H1 (cell line): Measurements from ENCODE around the gene SERPINB11. TPM values are rescaled to one million over a fixed set of nuclear protein-coding genes. Genes with fewer than 3 reads are reported as not detected.

ENCODE experiments used
- CTCF ChIA-PET: fragments of 300-600 bp; sonication (Branson Sonifier 250); formaldehyde crosslinking; loops from one replicate; lab custom pipeline; 2021; ENCODE audit not compliant: partially characterized antibody; lab: Charles Lee
- POLR2A ChIA-PET: fragments of 300-600 bp; sonication (Branson Sonifier 250); formaldehyde crosslinking; loops from one replicate; lab custom pipeline; 2021; ENCODE audit warnings: inconsistent platforms; ENCODE audit not compliant: partially characterized antibody; lab: Charles Lee
- DNase-seq, 2 experiments: peaks; one replicate each; pipeline versions ENCODE4 v3.0.0 to v3.0.0-alpha.2; 2010 to 2022; ENCODE audit warnings: low spot score in 2 of 2, low read depth in 1 of 2, mixed read lengths in 1 of 2
- FAIRE-seq: peaks from 2 replicates; lab custom pipeline; 2011; peaks lifted over from hg19 to GRCh38; lab: Jason Lieb, UNC
- H2AFZ ChIP-seq: 2 replicates; pipeline ENCODE4 v1.8.1; 2012; ENCODE audit warnings: low read length, inconsistent platforms
- H2AK5ac ChIP-seq: 2 replicates; pipeline ENCODE4 v1.6.1; 2013; ENCODE audit warnings: low read depth, low read length
- H2BK120ac ChIP-seq: replicated peaks from 2 replicates; pipeline ENCODE3; 2013; ENCODE audit warnings: low read depth, low read length, inconsistent platforms
- H2BK12ac ChIP-seq: 2 replicates; pipeline ENCODE4 v1.6.1; 2013; ENCODE audit warnings: low read depth, low read length
- H2BK15ac ChIP-seq: 2 replicates; pipeline ENCODE4 v1.6.1; 2013; ENCODE audit warnings: low read length
- H2BK20ac ChIP-seq: 2 replicates; pipeline ENCODE4 v1.6.1; 2013; ENCODE audit warnings: low read length
- H2BK5ac ChIP-seq: 2 replicates; pipeline ENCODE4 v1.6.1; 2013; ENCODE audit warnings: low read depth, low read length
- H3K14ac ChIP-seq: 2 replicates; pipeline ENCODE4 v1.6.1; 2013; ENCODE audit warnings: inconsistent platforms; ENCODE audit not compliant: insufficient read length
- H3K18ac ChIP-seq: 2 replicates; pipeline ENCODE4 v1.6.1; 2013; ENCODE audit warnings: low read length; ENCODE audit errors: extremely low read depth
- H3K23ac ChIP-seq: 2 replicates; pipeline ENCODE4 v1.6.1; 2013; ENCODE audit warnings: inconsistent platforms; ENCODE audit not compliant: insufficient read length
- H3K23me2 ChIP-seq: 2 replicates; pipeline ENCODE4 v1.6.1; 2013; ENCODE audit warnings: low read depth, low read length
- H3K27ac ChIP-seq: 2 replicates; pipeline ENCODE4 v1.6.1; 2011; ENCODE audit warnings: low read depth, low read length, inconsistent platforms
- H3K27me3 ChIP-seq, 4 experiments: replicated peaks in 1 of 4; 1 replicate in 1 of 4; 2 replicates in 3 of 4; pipeline versions ENCODE4 v1.6.1 to v1.8.1; 2011 to 2013; ENCODE audit warnings: low read length in 3 of 4, mild to moderate bottlenecking in 3 of 4, inconsistent platforms in 2 of 4, mixed read lengths in 2 of 4, moderate library complexity in 1 of 4; ENCODE audit not compliant: control insufficient read depth in 3 of 4, insufficient read depth in 3 of 4; ENCODE audit errors: extremely low read depth in 1 of 4
- H3K36me3 ChIP-seq, 4 experiments: 2 replicates each; pipeline versions ENCODE4 v1.6.1 to v1.8.1; 2011 to 2013; ENCODE audit warnings: mild to moderate bottlenecking in 4 of 4, low read length in 3 of 4, moderate library complexity in 2 of 4, control low read depth in 1 of 4, inconsistent platforms in 1 of 4; ENCODE audit not compliant: insufficient read depth in 4 of 4, control insufficient read depth in 2 of 4
- H3K4ac ChIP-seq: replicated peaks from 2 replicates; pipeline ENCODE3; 2013; ENCODE audit warnings: low read length, low read depth, mixed read lengths, inconsistent platforms; ENCODE audit not compliant: insufficient read length
- H3K4me1 ChIP-seq, 4 experiments: replicated peaks in 1 of 4; 1 replicate in 1 of 4; 2 replicates in 3 of 4; pipeline versions ENCODE4 v1.6.1 to v1.8.1; 2011 to 2013; ENCODE audit warnings: low read length in 3 of 4, inconsistent platforms in 2 of 4, mixed read lengths in 1 of 4; ENCODE audit not compliant: insufficient read depth in 4 of 4, control insufficient read depth in 3 of 4
- H3K4me2 ChIP-seq, 2 experiments: 2 replicates each; pipeline versions ENCODE4 v1.6.1 to v1.8.1; 2011 to 2013; ENCODE audit warnings: low read depth in 2 of 2, low read length in 2 of 2, control low read depth in 1 of 2, inconsistent platforms in 1 of 2, mild to moderate bottlenecking in 1 of 2; ENCODE audit not compliant: insufficient read depth in 1 of 2
- H3K4me3 ChIP-seq, 4 experiments: fragments of 200-600, 300-600 bp in 1 of 4; sonication (generic), shearing (Covaris generic), sonication (Bioruptor Twin) in 1 of 4; 2 replicates each; pipeline versions ENCODE4 v1.5.1 to v1.8.1; 2011 to 2016; ENCODE audit warnings: low read length in 4 of 4, low read depth in 3 of 4, control low read depth in 2 of 4, inconsistent platforms in 2 of 4, mild to moderate bottlenecking in 2 of 4, mixed read lengths in 1 of 4, moderate library complexity in 1 of 4; ENCODE audit not compliant: insufficient read depth in 2 of 4; ENCODE audit errors: extremely low read depth in 1 of 4
- H3K56ac ChIP-seq: replicated peaks from 2 replicates; pipeline ENCODE3; 2013; ENCODE audit warnings: low read depth, mild to moderate bottlenecking, mixed read lengths, low read length, inconsistent platforms; ENCODE audit not compliant: insufficient read length
- H3K79me1 ChIP-seq: 2 replicates; pipeline ENCODE4 v1.6.1; 2013; ENCODE audit warnings: low read depth, low read length, control low read depth
- H3K79me2 ChIP-seq, 2 experiments: 2 replicates each; pipeline versions ENCODE4 v1.6.1 to v1.8.1; 2012 to 2013; ENCODE audit warnings: low read length in 2 of 2, mild to moderate bottlenecking in 2 of 2, inconsistent platforms in 1 of 2; ENCODE audit not compliant: insufficient read depth in 2 of 2, control insufficient read depth in 1 of 2
- H3K9ac ChIP-seq, 4 experiments: replicated peaks in 1 of 4; 1 replicate in 1 of 4; 2 replicates in 3 of 4; pipeline versions ENCODE4 v1.6.1 to v1.8.1; 2011 to 2013; ENCODE audit warnings: low read depth in 3 of 4, low read length in 3 of 4, control low read depth in 2 of 4, mild to moderate bottlenecking in 2 of 4, moderate library complexity in 2 of 4, inconsistent platforms in 1 of 4; ENCODE audit errors: extremely low read depth in 1 of 4
- H3K9me3 ChIP-seq, 2 experiments: 2 replicates each; pipeline versions ENCODE4 v1.6.1 to v1.8.1; 2012 to 2013; ENCODE audit warnings: mild to moderate bottlenecking in 2 of 2, moderate library complexity in 2 of 2, control low read depth in 1 of 2, inconsistent platforms in 1 of 2, low read depth in 1 of 2, low read length in 1 of 2, mixed read lengths in 1 of 2; ENCODE audit not compliant: insufficient read depth in 2 of 2
- H4K20me1 ChIP-seq, 2 experiments: replicated peaks in 1 of 2; 2 replicates each; pipeline versions ENCODE3 to v1.8.1; 2011 to 2013; ENCODE audit warnings: inconsistent platforms in 2 of 2, low read length in 2 of 2, mild to moderate bottlenecking in 1 of 2; ENCODE audit not compliant: insufficient read depth in 2 of 2, control insufficient read depth in 1 of 2
- H4K5ac ChIP-seq: 2 replicates; pipeline ENCODE4 v1.6.1; 2013; ENCODE audit warnings: low read length, low read depth, mixed read lengths, inconsistent platforms; ENCODE audit not compliant: insufficient read length
- H4K8ac ChIP-seq: 2 replicates; pipeline ENCODE4 v1.8.0; 2013; ENCODE audit warnings: mild to moderate bottlenecking, moderate library complexity, low read length, inconsistent platforms; ENCODE audit not compliant: insufficient read depth; ENCODE audit errors: extremely low read depth
- H4K91ac ChIP-seq: replicated peaks from 2 replicates; pipeline ENCODE3; 2013; ENCODE audit warnings: low read length, mixed read lengths, inconsistent platforms; ENCODE audit not compliant: insufficient read length
- CTCF ChIP-seq, 3 experiments: IDR thresholded peaks; 1 replicate in 2 of 3; 2 replicates in 1 of 3; pipeline versions ENCODE4 v1.5.1 to v1.6.1; 2011; ENCODE audit warnings: low read length in 3 of 3, mild to moderate bottlenecking in 3 of 3, inconsistent platforms in 2 of 3, low read depth in 1 of 3, moderate library complexity in 1 of 3; ENCODE audit not compliant: insufficient read depth in 1 of 3; ENCODE audit errors: control extremely low read depth in 1 of 3
- JUN ChIP-seq: IDR thresholded peaks from 2 replicates; pipeline ENCODE4 v1.6.1; 2011; ENCODE audit warnings: low read depth, mild to moderate bottlenecking, improper control_type of control experiment, low read length
- RAD21 ChIP-seq, 2 experiments: IDR thresholded peaks in 1 of 2; conservative IDR thresholded peaks in 1 of 2; 2 replicates each; pipeline ENCODE4 v1.6.1; 2011; ENCODE audit warnings: low read depth in 2 of 2, low read length in 2 of 2, improper control_type of control experiment in 1 of 2, inconsistent platforms in 1 of 2, mild to moderate bottlenecking in 1 of 2, moderate library complexity in 1 of 2
- WGBS, 2 experiments: shearing (Covaris generic) in 1 of 2; methylation state at CpG; one replicate each; pipeline versions ENCODE4 v1.1.6 to v1.1.7; 2013 to 2015; ENCODE audit warnings: low lambda C conversion rate in 2 of 2, mixed read lengths in 2 of 2, inconsistent platforms in 1 of 2, low coverage in 1 of 2, missing lambda C conversion rate in 1 of 2; ENCODE audit not compliant: insufficient replicate concordance in 2 of 2, insufficient coverage in 1 of 2, insufficient read length in 1 of 2; ENCODE audit errors: extremely low coverage in 1 of 2, missing lambda C conversion rate in 1 of 2; 5-methylcytosine and 5-hydroxymethylcytosine counted together
- polyA plus RNA-seq, 7 experiments: library from polyadenylated mRNA; depleted of rRNA in 3 of 7; stranded (reverse) in 5 of 7; unstranded in 2 of 7; fragments of >200 nt in 5 of 7; fragments of 200-250 nt in 2 of 7; gene quantifications; 1 replicate in 5 of 7; 2 replicates in 1 of 7; 4 replicates in 1 of 7; pipeline versions ENCODE4 v1.2.1 to v1.2.3, GENCODE V29; 2011 to 2013; ENCODE audit warnings: missing spikeins in 2 of 7, mixed read lengths in 2 of 7
- total RNA-seq: library from RNA; stranded (reverse); fragmentation: NEBNext Ultra II Directional; extraction: Animal tissue kit (Norgen Biotek cat#: 25700); gene quantifications from 2 replicates; pipeline ENCODE4 v1.2.1, GENCODE V29; 2021

The SERPINB11 gene
- total and polyA plus RNA-seq, 2 of the 8 experiments (the other 6 are each of a cell fraction or from before 2014, with no cell fraction given), result not detected

DNA sequence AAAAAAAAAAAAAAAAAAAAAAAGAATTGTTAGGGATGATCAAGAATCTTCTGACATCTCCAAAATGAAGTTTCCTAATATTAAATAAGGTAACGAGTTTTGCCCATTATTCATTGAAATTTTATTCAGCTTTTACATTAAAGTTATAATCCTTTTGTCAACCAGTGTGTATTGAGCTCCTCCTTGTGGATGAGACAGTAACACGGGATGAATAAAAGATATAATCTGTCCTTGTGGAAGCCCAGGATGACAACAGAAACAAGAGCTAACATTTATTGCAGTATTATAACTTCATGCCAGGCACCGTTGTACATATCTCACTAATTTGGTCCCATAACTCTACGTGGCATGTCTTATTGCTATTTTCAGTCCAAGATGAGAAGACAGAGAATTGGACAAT is 39.0 kb downstream of the SERPINB11 start:
- Histone ChIP-seq H2BK120ac (no peak overlapping the region), H3K18ac (no peak overlapping the region), H4K5ac (no peak overlapping the region), H2AFZ (no peak overlapping the region), H2BK15ac (no peak overlapping the region), H3K23ac (no peak overlapping the region), H4K91ac (no peak overlapping the region), H3K14ac (no peak overlapping the region), H3K23me2 (no peaks in the 10 kb centered on the region), H4K8ac (no peak overlapping the region), H3K4me1 (no peaks in the 10 kb centered on the region; a peak in 1 of 7 replicates), H2BK12ac (no peak overlapping the region), H3K56ac (no peak overlapping the region), H3K79me1 (no peaks in the 10 kb centered on the region), H3K4me3 (no peak overlapping the region), H3K4me2 (no peak overlapping the region), H3K4ac (no peak overlapping the region), H3K27me3 (no peaks in the 10 kb centered on the region), H3K27ac (no peak overlapping the region), H4K20me1 (no peaks in the 10 kb centered on the region), H2AK5ac (no peak overlapping the region), H3K79me2 (no peaks in the 10 kb centered on the region), H3K9me3 (no peaks in the 10 kb centered on the region), H2BK20ac (no peak overlapping the region), H2BK5ac (no peak overlapping the region), H3K36me3 (no peaks in the 10 kb centered on the region), H3K9ac (no peak overlapping the region)
- ChIA-PET CTCF (interaction anchor here (0.6 to 8.1 kb wide), 32 partner anchors 11 to 1154 kb away, joined by 3 to 109 read pairs (median 5); no protein-coding TSS in a partner anchor), POLR2A (no interaction called here)
- no peak for DNase-seq
- 75% methylated on average over 4 of the region's 4 CpGs; no CpG with 5 or more reads in 1 of the 2 experiments for WGBS, 2 experiments
- TF ChIP-seq CTCF (IDR thresholded peaks at IDR 0.05; ENCODE audit: control extremely low read depth in 1 of 3, insufficient read depth in 1 of 3, low read depth in 1 of 3, low read length in 3 of 3), result peak in 2 of 3 experiments; percentile 28 to 45; a peak in 2 of 4 replicates
- TF ChIP-seq JUN, result no peak
- peak; percentile 66 for TF ChIP-seq RAD21 (IDR thresholded peaks at IDR 0.05 in 1 of 2, conservative IDR thresholded peaks at IDR 0.05 in 1 of 2; ENCODE audit: low read depth in 2 of 2, low read length in 2 of 2)
- FAIRE-seq, result no peak
